Activated naive CD4-positive, alpha-beta T cell treated with anti-CD3 and anti-CD28 coated beads for 36 hours (primary cell): ENCODE measurements around the gene IGFL4. TPM values are rescaled to one million over a fixed set of nuclear protein-coding genes. Genes with fewer than 3 reads are reported as not detected.
A peak's percentile ranks its signal among the peaks of the same experiment; 100 is the strongest.

ENCODE experiments used
- CTCF ChIA-PET: fragments of 350-600 bp; sonication (Branson Sonifier 250); formaldehyde crosslinking; loops from one replicate; lab custom pipeline; 2021; ENCODE audit warnings: antibody characterized with exemption; lab: Charles Lee
- DNase-seq: peaks from one replicate; pipeline ENCODE4 v3.0.0-alpha.2; 2020
- H3K27ac Mint-ChIP-seq: one replicate; pipeline ENCODE4 v1.8.0; 2021; ENCODE audit warnings: mild to moderate bottlenecking, mixed read lengths
- H3K27me3 Mint-ChIP-seq: one replicate; pipeline ENCODE4 v1.8.0; 2021; ENCODE audit warnings: low read depth, mixed read lengths
- H3K36me3 Mint-ChIP-seq: one replicate; pipeline ENCODE4 v1.8.0; 2021; ENCODE audit warnings: low read depth, mixed read lengths
- H3K4me1 Mint-ChIP-seq: one replicate; pipeline ENCODE4 v1.8.0; 2021; ENCODE audit warnings: low read depth, mixed read lengths
- H3K4me3 Mint-ChIP-seq: one replicate; pipeline ENCODE4 v1.8.0; 2021; ENCODE audit warnings: mild to moderate bottlenecking, moderate library complexity, mixed read lengths
- H3K9me3 Mint-ChIP-seq: one replicate; pipeline ENCODE4 v1.8.0; 2021; ENCODE audit warnings: mixed read lengths
- intact Hi-C: fragments of 100-400 bp; cut with micrococcal nuclease; formaldehyde crosslinking; loops from one replicate; pipeline ENCODE4 v1.15.1; 2023
- total RNA-seq, 2 experiments: library from RNA; stranded (reverse); gene quantifications; one replicate each; pipeline ENCODE4 v1.2.3, GENCODE V29; 2021

Gene IGFL4
- total RNA-seq, 2 experiments from 2014 or later, result not detected

DNA sequence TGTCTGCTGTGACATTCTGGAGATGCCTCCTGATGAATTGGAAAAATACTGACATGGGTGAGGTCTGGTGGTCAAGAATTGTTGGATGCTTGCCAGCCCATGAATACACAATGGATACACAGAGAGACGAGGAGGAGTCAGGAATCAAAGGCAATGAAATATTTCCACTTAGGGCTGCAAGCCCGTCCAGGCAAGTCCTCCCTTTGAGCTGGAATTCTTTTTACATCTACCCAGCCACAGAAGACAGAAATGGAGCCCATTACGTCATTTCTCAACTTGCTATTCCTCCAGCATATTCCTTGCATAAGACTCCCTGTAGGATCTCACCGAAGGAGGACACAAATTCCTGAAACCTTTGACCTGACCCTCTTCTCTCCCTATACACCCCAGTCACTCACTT is 15.7 kb upstream of the IGFL4 start:
- intact Hi-C loops, result no loop called here
- Mint-ChIP-seq H3K36me3 (peaks cover 2% of the 10 kb centered on the region), H3K4me3 (no peak overlapping the region), H3K4me1 (no peaks in the 10 kb centered on the region), H3K27ac (no peak overlapping the region), H3K27me3 (peaks cover 38% of the 10 kb centered on the region), H3K9me3 (peaks cover 12% of the 10 kb centered on the region)
- no peak for DNase-seq
- CTCF ChIA-PET, result no interaction called here

DNA sequence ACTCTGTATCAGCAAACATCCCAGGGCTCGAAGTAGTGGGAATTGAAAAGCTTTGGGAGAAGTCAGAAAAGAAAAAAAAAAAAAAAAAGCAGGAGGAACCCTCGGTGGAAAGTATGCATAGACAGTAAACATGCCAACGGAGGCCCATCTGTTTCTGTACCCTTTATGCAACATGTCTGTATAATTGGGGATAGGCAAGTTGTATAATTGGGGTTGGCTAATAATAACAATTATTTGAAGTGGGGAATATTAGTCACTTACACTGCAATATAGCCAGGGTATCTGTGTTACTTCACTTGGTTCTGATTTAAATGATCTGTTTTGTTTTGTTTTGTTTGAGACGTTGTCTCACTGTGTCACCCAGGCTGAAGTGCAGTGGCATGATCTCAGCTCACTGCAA is 12.1 kb upstream of the IGFL4 start:
- DNase-seq, result no peak
- CTCF ChIA-PET, result interaction anchor here (0.6 kb wide), 1 partner anchor 30 kb away, joined by 4 read pairs; no protein-coding TSS in a partner anchor
- Mint-ChIP-seq H3K36me3 (no peaks in the 10 kb centered on the region), H3K4me1 (no peaks in the 10 kb centered on the region), H3K4me3 (no peak overlapping the region), H3K27me3 (peaks cover 49% of the 10 kb centered on the region), H3K9me3 (no peaks in the 10 kb centered on the region), H3K27ac (no peak overlapping the region)
- intact Hi-C loops, result no loop called here

DNA sequence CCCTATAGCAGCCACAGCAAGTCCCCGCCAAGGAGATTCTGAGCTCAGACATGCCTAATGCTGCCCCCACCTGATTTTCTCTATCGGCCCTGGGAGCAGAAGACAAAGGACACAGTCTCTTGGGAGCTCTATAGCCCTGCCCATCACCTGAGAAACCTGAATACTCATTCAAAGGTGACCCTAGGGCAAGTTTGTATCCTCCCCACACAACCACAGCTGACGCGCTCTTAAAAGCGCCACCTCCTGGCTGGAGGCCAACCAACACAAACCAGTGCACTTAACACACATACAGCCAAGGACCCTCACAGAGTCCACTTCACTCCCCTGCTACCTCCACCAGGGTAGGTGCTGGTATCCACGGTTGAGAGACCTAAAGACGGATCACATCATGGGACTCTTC is 8.8 kb upstream of the IGFL4 start:
- peak; percentile 21 for DNase-seq
- Mint-ChIP-seq H3K27ac (no peak overlapping the region), H3K4me3 (no peak overlapping the region), H3K27me3 (peaks cover 56% of the 10 kb centered on the region), H3K36me3 (no peaks in the 10 kb centered on the region), H3K9me3 (peaks cover 8% of the 10 kb centered on the region), H3K4me1 (no peaks in the 10 kb centered on the region)
- CTCF ChIA-PET, result interaction anchor here (0.9 to 2.0 kb wide), 5 partner anchors 13 to 187 kb away, joined by 3 to 7 read pairs (median 3); partner anchors contain the start of gene SYMPK
- intact Hi-C loops, result no loop called here

DNA sequence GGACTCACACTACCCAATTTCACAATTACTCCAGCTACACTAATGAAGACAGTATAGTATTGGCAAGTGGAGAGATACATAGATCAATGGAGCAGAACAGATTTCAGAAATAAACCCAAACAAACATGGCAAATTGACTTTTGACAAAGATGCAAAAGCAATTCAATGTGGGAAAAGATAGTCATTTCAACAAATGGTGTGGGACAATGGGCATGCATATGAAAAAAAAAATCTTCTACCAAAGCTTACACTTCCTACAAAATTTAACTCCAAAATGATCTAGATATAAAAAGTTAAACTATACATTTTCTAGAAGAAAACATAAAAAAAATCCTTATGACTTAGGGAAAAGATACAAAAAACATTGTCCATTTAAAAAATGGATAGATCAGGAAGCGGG is 2.7 kb upstream of the IGFL4 start:
- no peak for DNase-seq
- peaks cover 54% of the 10 kb centered on the region for H3K27me3 Mint-ChIP-seq
- H3K9me3 Mint-ChIP-seq, result peaks cover 8% of the 10 kb centered on the region
- CTCF ChIA-PET, result interaction anchor here (1.1 to 1.8 kb wide), 2 partner anchors 15 to 35 kb away, joined by 3 to 5 read pairs; no protein-coding TSS in a partner anchor
- no peak overlapping the region for H3K4me3 Mint-ChIP-seq
- intact Hi-C loops, result no loop called here
- H3K36me3 Mint-ChIP-seq, result no peaks in the 10 kb centered on the region
- H3K27ac Mint-ChIP-seq, result no peak overlapping the region
- H3K4me1 Mint-ChIP-seq, result no peaks in the 10 kb centered on the region

DNA sequence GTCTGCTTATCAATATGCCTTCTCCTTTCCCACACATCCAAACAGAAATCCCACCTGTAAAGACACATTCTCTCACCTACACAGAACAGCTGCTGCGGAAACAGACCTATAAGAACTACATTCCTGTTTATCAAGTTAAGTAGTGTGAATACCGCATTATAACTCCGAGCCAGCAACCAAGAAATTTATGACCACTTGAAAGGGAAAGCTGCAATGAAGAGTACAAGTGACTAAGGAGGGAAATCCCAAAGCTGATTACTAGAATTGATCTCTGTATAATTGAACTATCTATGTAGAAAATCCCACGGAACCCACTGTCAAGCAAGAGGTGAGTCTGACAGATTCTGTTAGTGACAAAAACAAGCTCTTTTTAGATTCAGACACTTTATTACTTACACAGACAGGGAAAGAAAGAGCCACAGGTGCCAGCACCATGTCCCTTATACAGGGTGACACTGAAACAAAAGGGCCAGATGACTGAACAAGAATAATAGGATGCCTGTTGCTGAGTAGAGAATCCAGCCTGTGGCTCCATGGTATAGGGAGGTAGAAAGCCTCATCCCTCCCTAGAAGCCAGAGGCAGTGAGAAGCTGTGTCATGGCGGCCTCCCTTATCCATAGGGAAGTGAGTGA is 1.6 kb upstream of the IGFL4 start:
- CTCF ChIA-PET, result interaction anchor here (0.5 to 1.8 kb wide), 4 partner anchors 14 to 166 kb away, joined by 3 to 5 read pairs (median 3); no protein-coding TSS in a partner anchor
- H3K27me3 Mint-ChIP-seq, result peaks cover 45% of the 10 kb centered on the region
- H3K27ac Mint-ChIP-seq, result no peak overlapping the region
- H3K4me3 Mint-ChIP-seq, result no peak overlapping the region
- peaks cover 8% of the 10 kb centered on the region for H3K9me3 Mint-ChIP-seq
- no peaks in the 10 kb centered on the region for H3K36me3 Mint-ChIP-seq
- no peak for DNase-seq
- H3K4me1 Mint-ChIP-seq, result no peaks in the 10 kb centered on the region
- intact Hi-C loops, result no loop called here

DNA sequence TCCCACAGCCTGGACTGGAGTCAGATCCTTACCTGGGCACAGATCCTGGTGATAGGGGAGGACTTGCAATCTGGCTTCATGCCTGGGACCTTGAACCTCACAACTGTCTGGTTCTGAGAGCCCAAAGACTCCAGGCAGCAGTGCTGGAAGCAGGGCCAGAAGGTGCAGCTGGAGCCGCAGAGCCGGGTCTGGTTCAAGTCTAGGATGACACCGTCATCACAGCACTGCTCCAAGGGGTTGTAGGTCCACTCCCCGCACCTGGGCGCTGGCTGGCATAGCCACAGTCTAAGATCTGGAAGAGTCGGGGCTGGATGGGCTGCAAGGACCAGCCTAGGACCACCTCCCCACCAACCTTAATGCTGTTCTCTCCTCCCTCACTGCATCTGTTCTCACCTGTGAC is 677 bp downstream of the IGFL4 start:
- CTCF ChIA-PET, result no interaction called here
- no peaks in the 10 kb centered on the region for H3K9me3 Mint-ChIP-seq
- no peak overlapping the region for H3K27ac Mint-ChIP-seq
- H3K27me3 Mint-ChIP-seq, result peaks cover 27% of the 10 kb centered on the region
- no peak overlapping the region for H3K4me3 Mint-ChIP-seq
- intact Hi-C loops, result no loop called here
- H3K36me3 Mint-ChIP-seq, result no peaks in the 10 kb centered on the region
- H3K4me1 Mint-ChIP-seq, result no peaks in the 10 kb centered on the region
- DNase-seq, result no peak

DNA sequence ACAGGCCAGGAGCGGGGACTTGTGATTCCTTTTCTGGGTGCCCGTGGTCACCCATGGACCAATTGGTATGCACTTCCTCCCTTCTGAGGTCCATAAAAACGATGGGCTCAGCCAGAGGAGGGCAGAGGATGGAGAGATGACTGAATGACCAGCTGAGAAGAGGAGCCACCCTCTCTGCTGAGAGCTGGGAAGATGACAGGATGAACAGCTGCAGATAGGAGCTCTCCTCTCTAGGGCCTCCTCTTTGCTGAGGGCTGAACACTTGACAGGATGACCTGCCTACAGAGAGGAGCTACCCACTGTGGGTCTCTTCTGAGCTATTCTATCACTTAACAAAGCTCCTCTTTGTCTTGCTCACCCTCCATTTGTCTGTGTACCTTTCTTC is 4.1 kb downstream of the IGFL4 start:
- DNase-seq, result no peak
- Mint-ChIP-seq H3K36me3 (no peaks in the 10 kb centered on the region), H3K4me1 (no peaks in the 10 kb centered on the region), H3K9me3 (no peaks in the 10 kb centered on the region), H3K4me3 (no peak overlapping the region), H3K27me3 (peaks cover 14% of the 10 kb centered on the region), H3K27ac (no peak overlapping the region)
- CTCF ChIA-PET, result interaction anchor here (0.6 to 1.1 kb wide), 5 partner anchors 8 to 235 kb away, joined by 3 to 4 read pairs (median 3); no protein-coding TSS in a partner anchor
- intact Hi-C loops, result no loop called here

DNA sequence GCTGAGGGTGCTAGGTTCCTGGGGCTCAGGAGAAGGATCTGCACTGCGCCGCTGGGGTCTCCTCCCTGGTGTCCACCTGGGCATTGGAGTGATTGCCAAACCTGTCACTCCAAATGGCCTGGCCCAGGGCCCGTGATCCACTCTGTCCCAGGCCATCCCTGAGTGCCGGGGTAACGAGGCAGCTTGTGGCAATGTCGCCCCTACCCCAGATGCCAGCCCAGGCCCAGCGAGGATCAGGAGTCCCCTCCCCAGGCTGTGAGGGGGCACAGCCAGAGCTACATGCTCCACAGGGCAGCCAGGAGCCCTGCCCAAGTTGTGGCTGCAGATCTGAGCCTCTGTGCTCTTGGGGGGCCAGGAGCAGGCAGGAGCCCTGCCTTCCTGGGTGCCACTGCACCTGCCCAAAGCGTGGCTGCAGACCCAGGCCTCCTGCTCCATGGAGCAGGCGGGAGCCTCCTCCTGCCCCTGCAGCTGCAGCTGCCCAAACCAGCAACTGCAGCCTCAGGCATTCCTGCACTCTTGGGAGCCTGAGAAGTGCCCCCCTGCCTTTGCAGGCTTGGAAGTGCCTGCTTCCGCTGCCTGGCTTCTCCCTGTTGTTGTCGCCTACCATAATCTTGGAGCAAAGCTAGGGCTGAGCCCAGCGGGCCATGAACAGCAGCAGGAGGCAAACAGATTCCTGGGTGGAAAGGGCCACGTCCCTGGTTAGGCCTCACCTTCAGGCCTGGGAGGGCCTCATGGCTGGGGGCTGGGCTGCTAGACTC is 4.6 kb downstream of the IGFL4 start:
- H3K36me3 Mint-ChIP-seq, result no peaks in the 10 kb centered on the region
- CTCF ChIA-PET, result interaction anchor here (0.6 to 1.1 kb wide), 3 partner anchors 11 to 26 kb away, joined by 3 read pairs; no protein-coding TSS in a partner anchor
- H3K27ac Mint-ChIP-seq, result no peak overlapping the region

DNA sequence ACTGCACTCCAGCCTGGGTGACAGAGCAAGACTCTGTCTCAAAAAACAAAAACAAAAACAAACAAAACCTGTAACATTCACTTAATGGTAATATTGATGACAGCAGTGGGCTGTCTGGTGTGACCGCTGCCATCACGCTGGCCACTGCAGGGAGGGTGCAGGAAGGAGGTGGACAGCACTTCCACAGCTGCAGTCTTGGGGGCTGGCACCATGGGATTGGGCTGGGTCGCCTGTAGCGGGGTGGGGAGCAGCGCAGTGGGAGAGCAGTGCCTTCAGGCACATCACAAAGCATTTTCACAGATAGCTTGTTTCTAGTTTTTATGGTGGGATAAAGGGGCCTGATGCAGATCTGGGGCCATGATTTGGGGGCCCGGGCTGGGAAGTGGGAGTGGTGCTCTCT is 5.3 kb downstream of the IGFL4 start:
- CTCF ChIA-PET, result no interaction called here
- Mint-ChIP-seq H3K4me1 (no peaks in the 10 kb centered on the region), H3K36me3 (no peaks in the 10 kb centered on the region), H3K4me3 (no peak overlapping the region), H3K27me3 (peaks cover 6% of the 10 kb centered on the region), H3K27ac (no peak overlapping the region), H3K9me3 (no peaks in the 10 kb centered on the region)
- DNase-seq, result no peak
- intact Hi-C loops, result no loop called here

More for the DNA sequence above, 4.6 kb downstream of the IGFL4 start:
- H3K4me1 Mint-ChIP-seq, result no peaks in the 10 kb centered on the region
- intact Hi-C loops, result no loop called here
- no peak overlapping the region for H3K4me3 Mint-ChIP-seq
- DNase-seq, result no peak
- no peaks in the 10 kb centered on the region for H3K9me3 Mint-ChIP-seq
- peaks cover 10% of the 10 kb centered on the region for H3K27me3 Mint-ChIP-seq

DNA sequence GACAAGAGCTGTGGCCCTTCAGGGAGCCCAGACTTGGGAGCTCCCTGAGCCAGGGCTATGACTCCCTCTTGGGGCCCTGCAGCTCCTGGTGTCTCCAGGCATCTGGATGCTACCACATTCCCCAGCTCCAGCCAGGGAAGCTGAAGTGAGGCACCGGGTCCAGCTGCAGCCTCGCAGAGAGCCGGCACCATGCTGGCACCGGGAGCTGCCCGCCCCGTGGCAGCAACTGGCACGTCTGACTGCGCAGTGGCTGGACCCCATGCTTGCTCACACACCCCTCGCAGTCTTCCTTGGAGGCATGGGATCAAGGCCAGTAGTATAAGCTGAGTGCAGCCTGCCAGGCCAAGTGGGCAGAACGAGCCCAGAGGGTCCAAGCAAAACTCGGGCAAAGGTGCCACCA is 7.4 kb downstream of the IGFL4 start:
- Mint-ChIP-seq H3K36me3 (no peaks in the 10 kb centered on the region), H3K27ac (no peak overlapping the region), H3K4me1 (peaks cover 2% of the 10 kb centered on the region), H3K4me3 (no peak overlapping the region), H3K9me3 (no peaks in the 10 kb centered on the region), H3K27me3 (peaks cover 2% of the 10 kb centered on the region)
- intact Hi-C loops, result no loop called here
- no peak for DNase-seq
- CTCF ChIA-PET, result interaction anchor here (0.6 to 2.9 kb wide), 5 partner anchors 18 to 231 kb away, joined by 3 to 15 read pairs (median 4); no protein-coding TSS in a partner anchor

DNA sequence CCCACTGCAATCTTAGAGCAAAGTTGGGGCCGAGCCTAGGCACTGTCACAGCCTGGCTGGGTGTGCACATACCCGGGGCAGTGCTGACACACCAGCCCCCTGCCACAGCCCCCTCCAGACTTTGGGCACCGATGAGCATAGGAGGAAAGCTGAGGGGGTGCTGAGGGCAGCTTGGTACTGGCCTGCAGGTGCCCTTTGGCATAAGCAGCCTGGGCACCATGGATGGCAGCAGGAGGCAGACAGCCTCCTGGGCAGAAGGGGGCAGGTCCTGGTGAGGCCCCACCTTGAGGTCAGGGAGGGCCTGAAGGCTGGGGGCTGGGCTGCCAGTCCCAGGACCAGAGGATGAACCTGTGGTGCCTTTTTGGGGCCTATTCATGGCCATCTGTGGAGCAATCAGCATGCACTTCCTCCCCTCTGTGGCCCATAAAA is 8.2 kb downstream of the IGFL4 start:
- intact Hi-C loops, result no loop called here
- no peak for DNase-seq
- Mint-ChIP-seq H3K36me3 (no peaks in the 10 kb centered on the region), H3K9me3 (no peaks in the 10 kb centered on the region), H3K27ac (no peak overlapping the region), H3K4me1 (peaks cover 2% of the 10 kb centered on the region), H3K27me3 (peaks cover 2% of the 10 kb centered on the region), H3K4me3 (no peak overlapping the region)
- CTCF ChIA-PET, result interaction anchor here (0.6 to 2.9 kb wide), 4 partner anchors 10 to 232 kb away, joined by 3 to 15 read pairs (median 8); no protein-coding TSS in a partner anchor

DNA sequence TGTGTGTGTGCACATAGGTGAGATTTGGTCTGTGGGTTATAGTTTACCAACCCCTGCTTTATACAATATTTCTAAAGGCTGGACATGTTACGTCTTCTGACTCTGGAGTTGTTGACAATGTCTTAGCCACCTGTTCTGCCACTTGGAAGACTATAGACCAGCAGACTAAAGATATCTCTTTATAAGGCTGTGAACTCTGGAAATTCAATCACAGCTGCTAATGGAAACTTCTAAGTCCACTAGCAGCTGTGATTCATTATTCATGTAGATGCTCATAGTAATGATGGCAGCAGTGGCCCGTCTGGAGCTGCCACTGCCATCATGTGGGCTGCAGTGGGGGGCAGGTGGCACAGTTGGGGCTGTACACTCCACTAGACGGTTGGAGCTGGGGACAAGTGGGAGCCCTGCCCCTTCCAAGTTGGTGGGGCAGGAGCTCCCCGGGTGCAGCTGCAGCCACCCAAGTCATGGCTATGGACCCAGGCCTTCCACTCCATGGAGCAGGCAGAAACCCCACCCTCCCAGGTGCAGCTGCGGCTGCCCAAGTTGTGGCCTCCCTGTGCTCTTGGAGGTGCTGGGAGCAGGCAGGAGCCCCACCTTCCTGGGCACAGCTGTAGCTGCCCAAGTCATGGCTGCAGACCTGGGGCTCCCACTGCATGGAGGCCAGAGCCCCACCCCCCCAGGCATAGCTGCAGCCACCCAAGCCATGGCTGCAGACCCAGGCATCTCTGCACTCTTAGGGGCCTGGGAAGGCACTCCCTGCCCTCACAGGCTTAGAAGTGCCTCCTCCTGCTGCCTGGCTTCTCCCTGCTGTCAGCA is 8.8 kb downstream of the IGFL4 start:
- Mint-ChIP-seq H3K27ac (no peak overlapping the region), H3K4me3 (no peak overlapping the region), H3K4me1 (peaks cover 2% of the 10 kb centered on the region), H3K36me3 (no peaks in the 10 kb centered on the region), H3K9me3 (no peaks in the 10 kb centered on the region), H3K27me3 (peaks cover 2% of the 10 kb centered on the region)
- intact Hi-C loops, result no loop called here
- no peak for DNase-seq
- CTCF ChIA-PET, result interaction anchor here (0.6 to 2.9 kb wide), 4 partner anchors 10 to 233 kb away, joined by 3 to 15 read pairs (median 8); no protein-coding TSS in a partner anchor
